GM12801 (cell line): Measurements from ENCODE around the gene GINS1.

Source experiments
- CTCF ChIP-seq: IDR thresholded peaks from one replicate; pipeline ENCODE4 v1.5.1; 2011; ENCODE audit warnings: control low read depth; ENCODE audit not compliant: insufficient read length; ENCODE audit errors: extremely low read depth

The GINS1 gene

GRCh38 chr20:25408170-25408547 is 686 bp downstream of the GINS1 start:
- TF ChIP-seq CTCF: no peak

GRCh38 chr20:25408890-25409289 is 1.4 kb downstream of the GINS1 start:
- no peak for TF ChIP-seq CTCF

- TF ChIP-seq CTCF: no peak
Measured at GRCh38 chr20:25418776-25419175, 11.3 kb downstream of the GINS1 start.

- TF ChIP-seq CTCF: no peak
Measured at GRCh38 chr20:25421102-25421501, 13.6 kb downstream of the GINS1 start.

- TF ChIP-seq CTCF: no peak
Measured at GRCh38 chr20:25422032-25422431, 14.6 kb downstream of the GINS1 start.

GRCh38 chr20:25424536-25424935 is 17.1 kb downstream of the GINS1 start:
- no peak for TF ChIP-seq CTCF

- TF ChIP-seq CTCF: no peak
Measured at GRCh38 chr20:25437153-25437581, 29.7 kb downstream of the GINS1 start.

- no peak for TF ChIP-seq CTCF
Measured at GRCh38 chr20:25439328-25439727, 31.9 kb downstream of the GINS1 start.
